Activated CD4-positive, CD25-positive, alpha-beta regulatory T cell (primary cell): Measurements from ENCODE around the gene GTPBP3.
"Not testable (repeated sequence)": the region's sequence is repeated elsewhere in the genome, so short reads cannot be mapped to it uniquely, and the experiment has no call there.

ENCODE experiments used
- DNase-seq, 4 experiments: peaks; one replicate each; lab custom pipeline; 2025; lab: John Stamatoyannopoulos, UW

GTPBP3 gene

GRCh38 chr19:17336872-17337674, at the start of gene GTPBP3:
TSS of gene GTPBP3 (plus strand) at chr19:17337553. CDS start at chr19:17337612, 59 bp downstream.
- DNase-seq: peak; percentile 87 to 94 (median 92)

- DNase-seq: no peak
Observed at GRCh38 chr19:17289489-17289888, 47.9 kb upstream of the GTPBP3 start.

DNA sequence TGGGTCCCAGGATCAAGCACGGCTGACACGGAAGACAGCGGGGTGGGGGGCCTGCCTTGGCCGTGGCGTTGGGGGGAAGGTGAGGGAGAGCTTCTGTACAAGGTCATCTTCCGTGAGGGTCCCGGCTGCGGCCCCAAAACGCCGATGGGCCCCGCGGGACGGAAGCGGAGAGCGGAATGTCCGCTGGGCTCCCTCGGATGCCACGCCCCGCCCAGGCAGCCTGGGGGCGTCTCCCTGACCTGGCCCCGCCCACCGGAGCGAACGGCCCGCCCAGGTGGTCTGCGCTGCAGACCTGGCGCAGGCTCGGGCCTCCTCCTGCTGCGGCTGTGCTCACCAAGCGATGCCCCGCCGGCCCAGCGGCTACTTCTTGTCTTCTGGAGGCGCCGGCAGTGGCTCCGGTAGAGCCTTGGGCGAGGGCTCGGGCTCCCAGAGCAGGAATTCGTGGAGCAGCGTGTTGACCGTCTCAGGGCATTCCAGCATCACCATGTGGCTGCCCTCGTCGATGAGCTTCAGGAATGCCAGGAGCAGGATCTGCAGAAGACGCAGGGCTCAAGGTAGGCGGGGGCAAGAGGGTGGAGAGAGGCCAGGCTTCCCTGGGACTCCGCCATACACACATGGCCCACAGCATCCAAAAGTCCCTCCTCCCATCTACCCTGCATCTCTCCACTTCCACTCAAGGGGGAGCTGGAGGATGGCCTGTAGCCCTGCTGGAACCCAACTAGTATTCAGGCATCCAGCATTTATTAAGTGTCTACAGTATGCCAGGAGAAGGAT, 44.9 kb upstream of the GTPBP3 start:
- DNase-seq: peak; percentile 56 to 72 (median 60)

DNA sequence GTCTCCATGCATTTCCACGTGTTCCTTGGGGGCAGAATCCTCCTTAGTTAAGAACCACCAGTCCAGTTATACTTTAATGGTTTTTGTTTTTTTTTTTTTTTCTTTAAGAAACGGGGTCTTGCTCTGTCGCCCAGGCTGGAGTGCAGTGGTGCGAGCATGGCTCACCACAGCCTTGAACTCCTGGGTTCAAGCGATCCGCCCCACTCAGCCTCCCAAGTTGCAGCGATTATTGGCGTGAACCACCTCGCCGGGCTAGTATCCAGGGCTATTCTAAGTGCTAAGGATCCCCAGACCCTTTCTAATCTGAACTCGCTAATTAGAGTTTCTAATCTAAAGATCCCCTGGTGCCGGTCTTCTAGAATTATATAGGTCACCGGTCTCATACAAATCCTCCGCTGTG, 43.7 kb upstream of the GTPBP3 start:
- no peak for DNase-seq

DNA sequence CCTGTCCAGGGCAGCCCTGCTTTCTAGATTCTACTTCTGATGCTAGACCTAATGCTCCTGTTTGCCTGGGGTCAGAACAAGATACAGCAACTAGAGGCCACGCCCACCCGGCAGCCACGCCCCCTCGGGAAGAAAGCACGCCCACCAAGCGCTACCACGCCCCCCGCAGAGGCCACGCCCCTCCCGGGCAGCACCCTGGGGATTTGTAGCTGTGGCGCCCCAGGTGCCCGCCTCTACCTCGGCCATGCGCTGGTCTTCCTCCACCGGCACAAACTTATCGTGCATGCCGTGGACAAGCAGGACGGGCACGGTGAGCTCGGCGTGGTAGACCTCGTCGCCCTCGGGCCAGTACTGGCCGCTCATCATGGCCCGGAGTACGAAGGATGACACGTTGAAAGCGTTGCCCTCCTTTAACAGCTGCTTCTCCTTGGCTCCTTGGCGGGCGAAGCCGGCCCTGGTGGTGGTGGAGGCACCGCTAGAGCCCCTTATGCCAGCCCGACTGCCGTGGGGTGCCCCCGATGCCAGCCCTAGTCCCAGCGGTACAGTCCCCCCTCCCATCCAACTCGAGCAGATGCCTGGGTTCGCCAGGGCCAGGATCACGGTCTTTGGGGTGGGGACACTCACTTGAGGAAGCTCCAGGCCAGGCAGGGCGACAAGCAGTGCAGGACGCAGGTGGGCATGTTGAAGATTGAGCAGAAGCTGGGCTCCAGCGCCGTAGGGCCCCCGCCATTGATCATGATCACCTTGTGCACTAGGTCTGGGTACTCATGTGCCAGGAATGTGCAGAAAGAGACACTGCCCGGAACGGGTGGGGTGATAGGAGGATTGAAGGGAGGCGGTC, 43.1 kb upstream of the GTPBP3 start:
- peak in 2 of 4 experiments; percentile 18 to 37 for DNase-seq

- DNase-seq: not testable (repeated sequence)
Observed at GRCh38 chr19:17295551-17295950, 41.8 kb upstream of the GTPBP3 start.

- no peak for DNase-seq
Observed at GRCh38 chr19:17296273-17296672, 41.1 kb upstream of the GTPBP3 start.

DNA sequence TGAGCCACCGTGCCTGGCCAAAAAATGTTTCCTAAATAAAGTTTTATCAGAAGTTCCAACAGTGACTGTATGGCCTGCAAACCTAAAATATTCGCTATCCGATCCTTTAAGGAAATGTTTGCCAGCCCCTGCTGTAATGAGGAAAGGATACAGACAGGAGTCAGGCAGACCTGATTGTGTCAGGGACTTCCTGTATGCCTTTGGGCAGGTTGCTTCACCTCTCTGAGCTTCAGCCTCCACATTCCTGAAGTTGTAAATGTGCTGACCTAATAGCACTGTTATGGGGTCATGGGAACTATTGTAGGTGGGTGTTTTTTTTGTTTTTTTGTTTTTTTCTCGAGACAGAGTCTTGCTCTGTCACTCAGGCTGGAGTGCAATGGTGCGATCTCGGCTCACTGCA, 40.4 kb upstream of the GTPBP3 start:
- no peak for DNase-seq

- no peak for DNase-seq
Observed at GRCh38 chr19:17300992-17301619, 36.2 kb upstream of the GTPBP3 start.

- no peak for DNase-seq
Observed at GRCh38 chr19:17302391-17303166, 34.8 kb upstream of the GTPBP3 start.

- DNase-seq: peak; percentile 83 to 88 (median 84)
Observed at GRCh38 chr19:17303167-17303939, 34.0 kb upstream of the GTPBP3 start, which contains the start of gene ABHD8. TSS of gene ABHD8 (minus strand) at chr19:17303425. CDS start at chr19:17301616, 1,809 bp downstream.

- DNase-seq: no peak
Observed at GRCh38 chr19:17303940-17304267, 33.4 kb upstream of the GTPBP3 start.

GRCh38 chr19:17304386-17305215, 32.8 kb upstream of the GTPBP3 start:
- DNase-seq: no peak

- no peak for DNase-seq
Observed at GRCh38 chr19:17305216-17305516, 32.2 kb upstream of the GTPBP3 start.

- DNase-seq: peak; percentile 77 to 90 (median 84)
Observed at GRCh38 chr19:17305517-17306284, 31.7 kb upstream of the GTPBP3 start, which contains the start of gene MRPL34. TSS of gene MRPL34 (plus strand) at chr19:17305872. CDS start at chr19:17305893, 21 bp downstream.

DNA sequence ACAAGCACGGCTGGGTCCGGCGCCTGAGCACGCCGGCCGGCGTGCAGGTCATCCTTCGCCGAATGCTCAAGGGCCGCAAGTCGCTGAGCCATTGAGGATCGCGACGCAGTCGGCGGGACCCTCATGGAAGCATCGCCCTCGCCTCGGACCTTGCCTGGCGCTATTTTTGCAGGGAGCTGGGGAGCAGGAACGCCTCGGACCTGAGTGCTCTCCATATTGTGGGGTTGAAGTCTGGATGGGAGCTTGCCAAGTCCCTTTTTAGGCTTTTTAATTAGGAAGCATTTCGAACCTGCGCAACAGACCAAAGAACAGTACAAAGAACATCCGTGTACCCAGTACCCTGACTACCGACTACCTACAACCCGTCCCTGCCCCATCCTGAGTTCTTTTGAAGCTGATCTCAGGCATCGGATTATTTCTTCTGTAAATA, 31.1 kb upstream of the GTPBP3 start:
- no peak for DNase-seq

GRCh38 chr19:17307876-17308377, 29.4 kb upstream of the GTPBP3 start:
- DNase-seq: no peak
